Peyer's patch (tissue), 4 donors: ENCODE measurements around the gene PKP3.

Experiments
- POLR2A ChIP-seq, 2 donors: fragments of 450-650 bp; IDR thresholded peaks; one replicate each; pipeline ENCODE4 v1.5.1; 2017; ENCODE audit warnings: antibody characterized with exemption in 2 of 2, mild to moderate bottlenecking in 2 of 2, moderate library complexity in 2 of 2
- TF ChIP-seq, protein P1 (sequence below), 6 experiments: fragments of 450-650 bp in 4 of 6; fragments of 200-600 bp in 2 of 6; sonication (generic) in 1 of 6; IDR thresholded peaks; one replicate each; pipeline ENCODE4 v1.5.1; 2017 to 2019; ENCODE audit warnings: antibody characterized with exemption in 6 of 6, mild to moderate bottlenecking in 3 of 6, moderate library complexity in 1 of 6

DNA sequence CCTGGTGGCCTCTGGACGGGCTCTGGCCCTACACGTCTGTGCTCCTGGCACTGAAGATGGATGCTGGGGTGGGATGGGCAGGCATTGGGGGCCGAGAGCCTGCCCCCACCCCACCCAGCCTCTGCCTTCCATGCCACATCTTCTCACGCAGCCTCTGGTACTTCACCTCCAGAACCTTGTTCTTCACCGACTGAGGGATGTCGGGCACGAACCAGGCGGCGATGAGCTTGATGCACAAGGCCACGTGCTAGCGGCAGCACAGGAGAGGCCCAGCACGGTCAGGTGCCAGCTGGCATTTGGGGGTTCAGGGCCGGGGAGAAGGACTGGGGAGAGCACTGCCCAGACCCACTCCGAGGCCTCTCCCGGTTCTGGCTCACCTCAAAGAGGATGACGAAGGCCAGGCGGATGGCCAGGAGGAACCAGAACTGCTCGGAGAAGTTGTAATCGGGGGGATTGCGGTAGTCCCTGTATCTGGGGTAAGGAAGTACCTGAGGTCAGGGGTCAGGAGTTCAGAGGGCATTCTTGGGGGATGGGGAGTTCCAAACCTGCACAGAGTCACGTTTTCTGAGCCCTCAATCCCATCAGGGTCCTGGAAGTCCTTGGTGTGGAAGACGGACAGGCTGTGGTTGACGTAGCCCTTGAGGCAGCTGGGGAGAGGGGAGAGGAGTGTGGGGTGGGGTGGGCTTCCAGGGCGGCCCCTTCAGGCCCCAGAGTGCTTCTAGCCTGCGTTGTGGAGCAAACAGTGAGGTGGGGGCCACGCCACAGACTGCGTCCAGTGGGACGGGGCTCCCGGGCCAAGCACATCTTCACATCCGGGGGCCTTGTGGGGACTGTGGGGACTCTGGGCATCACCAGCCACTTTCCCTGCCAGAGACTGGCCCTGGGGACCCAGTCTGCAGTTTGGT, 24.6 kb downstream of the PKP3 start:
- TF ChIP-seq, protein P1, sequence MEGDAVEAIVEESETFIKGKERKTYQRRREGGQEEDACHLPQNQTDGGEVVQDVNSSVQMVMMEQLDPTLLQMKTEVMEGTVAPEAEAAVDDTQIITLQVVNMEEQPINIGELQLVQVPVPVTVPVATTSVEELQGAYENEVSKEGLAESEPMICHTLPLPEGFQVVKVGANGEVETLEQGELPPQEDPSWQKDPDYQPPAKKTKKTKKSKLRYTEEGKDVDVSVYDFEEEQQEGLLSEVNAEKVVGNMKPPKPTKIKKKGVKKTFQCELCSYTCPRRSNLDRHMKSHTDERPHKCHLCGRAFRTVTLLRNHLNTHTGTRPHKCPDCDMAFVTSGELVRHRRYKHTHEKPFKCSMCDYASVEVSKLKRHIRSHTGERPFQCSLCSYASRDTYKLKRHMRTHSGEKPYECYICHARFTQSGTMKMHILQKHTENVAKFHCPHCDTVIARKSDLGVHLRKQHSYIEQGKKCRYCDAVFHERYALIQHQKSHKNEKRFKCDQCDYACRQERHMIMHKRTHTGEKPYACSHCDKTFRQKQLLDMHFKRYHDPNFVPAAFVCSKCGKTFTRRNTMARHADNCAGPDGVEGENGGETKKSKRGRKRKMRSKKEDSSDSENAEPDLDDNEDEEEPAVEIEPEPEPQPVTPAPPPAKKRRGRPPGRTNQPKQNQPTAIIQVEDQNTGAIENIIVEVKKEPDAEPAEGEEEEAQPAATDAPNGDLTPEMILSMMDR (IDR thresholded peaks at IDR 0.05), result no peak
- TF ChIP-seq POLR2A (IDR thresholded peaks at IDR 0.05), result no peak
